ENCODE results near the gene UBTF.

GRCh38 chr17:44209786-44210341, 9.6 kb downstream of the UBTF start:
- no peak for TF ChIP-seq CTCF (optimal IDR thresholded peaks at IDR 0.05 in 1 of 3, IDR thresholded peaks at IDR 0.05 in 1 of 3, conservative IDR thresholded peaks at IDR 0.05 in 1 of 3; ENCODE audit: extremely low read depth in 1 of 3, insufficient read depth in 2 of 3, low read length in 3 of 3)
- TF ChIP-seq EZH2 (IDR thresholded peaks at IDR 0.05; ENCODE audit: low read length) = no peak
